ENCODE measurements around the gene NOX4.
"Not testable (repeated sequence)": the region's sequence is repeated elsewhere in the genome, so short reads cannot be mapped to it uniquely, and the experiment has no call there.

NOX4 gene

DNA sequence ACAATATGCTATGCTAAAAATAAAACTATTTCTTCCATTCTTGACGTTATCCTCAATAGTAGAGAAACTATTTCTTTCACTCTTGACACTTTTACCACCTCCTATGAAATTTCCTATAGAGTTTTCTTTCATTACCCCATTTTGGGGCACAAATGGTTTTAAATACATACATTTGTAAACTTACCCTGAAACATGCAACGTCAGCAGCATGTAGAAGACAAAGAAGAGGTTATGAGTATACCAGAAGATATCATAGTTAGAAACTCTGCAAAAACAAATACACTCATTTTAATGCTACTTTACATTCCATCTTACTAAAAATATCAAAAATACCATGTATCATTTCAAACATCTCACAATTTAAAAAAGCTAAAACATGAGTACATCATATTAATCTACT lies 69.5 kb downstream of the NOX4 start:
- Histone ChIP-seq H3K4me3 (ENCODE audit: low read depth, low read length, poor library complexity, severe bottlenecking) (no peak overlapping the region), H2AFZ (ENCODE audit: low read length) (no peak overlapping the region), H3K79me2 (ENCODE audit: insufficient read depth, low read length) (no peaks in the 10 kb centered on the region), H3K36me3 (ENCODE audit: insufficient read depth, low read length) (no peaks in the 10 kb centered on the region), H3K4me1 (ENCODE audit: insufficient read depth, low read length, severe bottlenecking) (no peaks in the 10 kb centered on the region), H3K9me2 (ENCODE audit: low read depth, low read length) (no peaks in the 10 kb centered on the region), H3F3A (ENCODE audit: insufficient read depth, low read length) (no peaks in the 10 kb centered on the region), H3K4me2 (ENCODE audit: low read length) (no peak overlapping the region), H4K20me1 (ENCODE audit: insufficient read depth, low read length) (no peaks in the 10 kb centered on the region), H3K27me3 (ENCODE audit: insufficient read depth, low read length) (no peaks in the 10 kb centered on the region), H3K27ac (ENCODE audit: low read depth, low read length, poor library complexity, severe bottlenecking) (no peak overlapping the region), H3K9me3 (ENCODE audit: low read length) (no peaks in the 10 kb centered on the region), H3K9ac (ENCODE audit: low read length) (no peak overlapping the region)
- TF ChIP-seq EZH2 (IDR thresholded peaks at IDR 0.05; ENCODE audit: borderline replicate concordance, low read length): no peak
- TF ChIP-seq, protein P1, sequence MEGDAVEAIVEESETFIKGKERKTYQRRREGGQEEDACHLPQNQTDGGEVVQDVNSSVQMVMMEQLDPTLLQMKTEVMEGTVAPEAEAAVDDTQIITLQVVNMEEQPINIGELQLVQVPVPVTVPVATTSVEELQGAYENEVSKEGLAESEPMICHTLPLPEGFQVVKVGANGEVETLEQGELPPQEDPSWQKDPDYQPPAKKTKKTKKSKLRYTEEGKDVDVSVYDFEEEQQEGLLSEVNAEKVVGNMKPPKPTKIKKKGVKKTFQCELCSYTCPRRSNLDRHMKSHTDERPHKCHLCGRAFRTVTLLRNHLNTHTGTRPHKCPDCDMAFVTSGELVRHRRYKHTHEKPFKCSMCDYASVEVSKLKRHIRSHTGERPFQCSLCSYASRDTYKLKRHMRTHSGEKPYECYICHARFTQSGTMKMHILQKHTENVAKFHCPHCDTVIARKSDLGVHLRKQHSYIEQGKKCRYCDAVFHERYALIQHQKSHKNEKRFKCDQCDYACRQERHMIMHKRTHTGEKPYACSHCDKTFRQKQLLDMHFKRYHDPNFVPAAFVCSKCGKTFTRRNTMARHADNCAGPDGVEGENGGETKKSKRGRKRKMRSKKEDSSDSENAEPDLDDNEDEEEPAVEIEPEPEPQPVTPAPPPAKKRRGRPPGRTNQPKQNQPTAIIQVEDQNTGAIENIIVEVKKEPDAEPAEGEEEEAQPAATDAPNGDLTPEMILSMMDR (IDR thresholded peaks at IDR 0.05; ENCODE audit: low read length): no peak

DNA sequence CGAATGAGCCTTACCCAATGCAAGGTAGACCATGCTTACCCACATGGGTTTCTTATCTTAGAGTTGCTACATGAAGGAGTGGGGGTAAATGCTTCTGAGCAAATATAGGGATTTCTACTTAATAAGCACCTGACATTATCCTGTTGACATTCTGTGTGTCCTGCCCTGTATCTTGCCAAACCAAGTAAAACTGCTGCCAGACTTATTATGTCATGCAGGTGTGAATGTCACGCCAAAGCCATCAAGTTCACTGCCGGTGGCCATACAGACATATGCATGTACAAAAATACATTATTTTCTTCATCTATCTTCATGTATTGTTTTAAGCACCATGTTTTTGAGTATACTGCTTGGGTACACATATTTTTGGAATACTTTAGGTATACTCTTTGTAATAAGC lies 70.2 kb downstream of the NOX4 start:
- Histone ChIP-seq H3K4me1 (ENCODE audit: insufficient read depth, low read length, severe bottlenecking) (no peaks in the 10 kb centered on the region), H3K9ac (ENCODE audit: low read length) (no peak overlapping the region), H3F3A (ENCODE audit: insufficient read depth, low read length) (no peaks in the 10 kb centered on the region), H2AFZ (ENCODE audit: low read length) (no peak overlapping the region), H3K4me3 (ENCODE audit: low read depth, low read length, poor library complexity, severe bottlenecking) (no peak overlapping the region), H3K9me2 (ENCODE audit: low read depth, low read length) (no peaks in the 10 kb centered on the region), H4K20me1 (ENCODE audit: insufficient read depth, low read length) (no peaks in the 10 kb centered on the region), H3K9me3 (ENCODE audit: low read length) (no peaks in the 10 kb centered on the region), H3K4me2 (ENCODE audit: low read length) (no peak overlapping the region), H3K79me2 (ENCODE audit: insufficient read depth, low read length) (no peaks in the 10 kb centered on the region), H3K27ac (ENCODE audit: low read depth, low read length, poor library complexity, severe bottlenecking) (no peak overlapping the region), H3K36me3 (ENCODE audit: insufficient read depth, low read length) (no peaks in the 10 kb centered on the region), H3K27me3 (ENCODE audit: insufficient read depth, low read length) (no peaks in the 10 kb centered on the region)
- no peak for TF ChIP-seq EZH2 (IDR thresholded peaks at IDR 0.05; ENCODE audit: borderline replicate concordance, low read length)
- TF ChIP-seq, protein P1 (IDR thresholded peaks at IDR 0.05; ENCODE audit: low read length): no peak

- Histone ChIP-seq H3K9me3 (ENCODE audit: low read length) (no peaks in the 10 kb centered on the region), H4K20me1 (ENCODE audit: insufficient read depth, low read length) (no peaks in the 10 kb centered on the region), H3K36me3 (ENCODE audit: insufficient read depth, low read length) (no peaks in the 10 kb centered on the region), H3K4me3 (ENCODE audit: low read depth, low read length, poor library complexity, severe bottlenecking) (no peak overlapping the region), H3K27me3 (ENCODE audit: insufficient read depth, low read length) (no peaks in the 10 kb centered on the region), H3K9ac (ENCODE audit: low read length) (no peak overlapping the region), H3F3A (ENCODE audit: insufficient read depth, low read length) (no peaks in the 10 kb centered on the region), H3K4me1 (ENCODE audit: insufficient read depth, low read length, severe bottlenecking) (no peaks in the 10 kb centered on the region), H3K27ac (ENCODE audit: low read depth, low read length, poor library complexity, severe bottlenecking) (no peak overlapping the region), H3K9me2 (ENCODE audit: low read depth, low read length) (no peaks in the 10 kb centered on the region), H2AFZ (ENCODE audit: low read length) (no peak overlapping the region), H3K4me2 (ENCODE audit: low read length) (no peak overlapping the region), H3K79me2 (ENCODE audit: insufficient read depth, low read length) (no peaks in the 10 kb centered on the region)
- no peak for TF ChIP-seq EZH2 (IDR thresholded peaks at IDR 0.05; ENCODE audit: borderline replicate concordance, low read length)
- TF ChIP-seq, protein P1 (IDR thresholded peaks at IDR 0.05; ENCODE audit: low read length): no peak
Observed at GRCh38 chr11:89416961-89417360, 74.2 kb downstream of the NOX4 start.

DNA sequence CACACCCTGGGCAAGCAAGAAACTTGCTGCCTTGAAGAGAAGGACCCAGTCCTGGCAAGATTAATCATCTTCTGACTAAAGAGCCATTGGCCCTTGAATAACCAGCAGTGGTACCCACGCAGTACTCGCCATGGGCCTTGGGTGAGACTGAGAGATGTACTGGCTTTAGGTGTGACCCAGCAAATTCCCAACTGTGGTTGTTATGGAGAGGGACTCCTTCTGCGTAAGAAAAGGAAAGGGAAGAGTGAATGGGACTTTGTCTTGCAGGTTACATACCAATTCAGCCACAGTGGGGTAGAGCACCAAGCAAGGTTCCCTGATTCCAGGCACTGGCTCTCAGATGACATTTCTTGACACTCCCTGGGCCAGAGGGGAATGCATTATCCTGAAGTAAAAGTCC lies 80.1 kb downstream of the NOX4 start:
- H3K27ac ChIP-seq (ENCODE audit: low read depth, low read length, poor library complexity, severe bottlenecking); H3K4me1 ChIP-seq (ENCODE audit: insufficient read depth, low read length, severe bottlenecking); H3K27me3 ChIP-seq (ENCODE audit: insufficient read depth, low read length): not testable (repeated sequence)

GRCh38 chr11:89410666-89411065 lies 80.5 kb downstream of the NOX4 start:
- not testable (repeated sequence) for H3K27me3 ChIP-seq (ENCODE audit: insufficient read depth, low read length); H3K27ac ChIP-seq (ENCODE audit: low read depth, low read length, poor library complexity, severe bottlenecking); H3K9ac ChIP-seq (ENCODE audit: low read length); H4K20me1 ChIP-seq (ENCODE audit: insufficient read depth, low read length); H3K79me2 ChIP-seq (ENCODE audit: insufficient read depth, low read length); H3K9me3 ChIP-seq (ENCODE audit: low read length); H3K4me1 ChIP-seq (ENCODE audit: insufficient read depth, low read length, severe bottlenecking); H3K36me3 ChIP-seq (ENCODE audit: insufficient read depth, low read length); H3K9me2 ChIP-seq (ENCODE audit: low read depth, low read length); H3F3A ChIP-seq (ENCODE audit: insufficient read depth, low read length); H3K4me2 ChIP-seq (ENCODE audit: low read length); H2AFZ ChIP-seq (ENCODE audit: low read length); H3K4me3 ChIP-seq (ENCODE audit: low read depth, low read length, poor library complexity, severe bottlenecking)

More for the DNA sequence above, 80.1 kb downstream of the NOX4 start:
- H3K9ac ChIP-seq (ENCODE audit: low read length); H3K4me3 ChIP-seq (ENCODE audit: low read depth, low read length, poor library complexity, severe bottlenecking); H2AFZ ChIP-seq (ENCODE audit: low read length); H3K9me3 ChIP-seq (ENCODE audit: low read length); H3K36me3 ChIP-seq (ENCODE audit: insufficient read depth, low read length); H3F3A ChIP-seq (ENCODE audit: insufficient read depth, low read length); H4K20me1 ChIP-seq (ENCODE audit: insufficient read depth, low read length); H3K4me2 ChIP-seq (ENCODE audit: low read length); H3K79me2 ChIP-seq (ENCODE audit: insufficient read depth, low read length); H3K9me2 ChIP-seq (ENCODE audit: low read depth, low read length): not testable (repeated sequence)

- H2AFZ ChIP-seq (ENCODE audit: low read length); H3K27ac ChIP-seq (ENCODE audit: low read depth, low read length, poor library complexity, severe bottlenecking); H3K4me3 ChIP-seq (ENCODE audit: low read depth, low read length, poor library complexity, severe bottlenecking): not testable (repeated sequence)
Observed at GRCh38 chr11:89408441-89408840, 82.7 kb downstream of the NOX4 start.

More at GRCh38 chr11:89408441-89408840, 82.7 kb downstream of the NOX4 start:
- H3K4me1 ChIP-seq (ENCODE audit: insufficient read depth, low read length, severe bottlenecking); H3F3A ChIP-seq (ENCODE audit: insufficient read depth, low read length); H3K4me2 ChIP-seq (ENCODE audit: low read length); H3K27me3 ChIP-seq (ENCODE audit: insufficient read depth, low read length); H3K79me2 ChIP-seq (ENCODE audit: insufficient read depth, low read length); H3K9me3 ChIP-seq (ENCODE audit: low read length); H4K20me1 ChIP-seq (ENCODE audit: insufficient read depth, low read length); H3K9ac ChIP-seq (ENCODE audit: low read length); H3K36me3 ChIP-seq (ENCODE audit: insufficient read depth, low read length); H3K9me2 ChIP-seq (ENCODE audit: low read depth, low read length): not testable (repeated sequence)

Data from OCI-LY1 (cell line).